Panc1 (cell line): ENCODE data around the gene GABRD.

Source experiments
- POLR2AphosphoS5 ChIP-seq: IDR thresholded peaks from 2 replicates; pipeline ENCODE4 v1.6.1; 2012; ENCODE audit warnings: mild to moderate bottlenecking, low read depth, low read length, moderate library complexity
- SIN3A ChIP-seq: IDR thresholded peaks from 2 replicates; pipeline ENCODE4 v1.6.1; 2012; ENCODE audit warnings: low read depth, mild to moderate bottlenecking, low read length, moderate library complexity, borderline replicate concordance; ENCODE audit not compliant: insufficient read depth
- TF ChIP-seq, protein P1 (sequence below): fragments of 450-650 bp; IDR thresholded peaks from 2 replicates; pipeline ENCODE4 v1.5.1; 2017; ENCODE audit warnings: mild to moderate bottlenecking

DNA sequence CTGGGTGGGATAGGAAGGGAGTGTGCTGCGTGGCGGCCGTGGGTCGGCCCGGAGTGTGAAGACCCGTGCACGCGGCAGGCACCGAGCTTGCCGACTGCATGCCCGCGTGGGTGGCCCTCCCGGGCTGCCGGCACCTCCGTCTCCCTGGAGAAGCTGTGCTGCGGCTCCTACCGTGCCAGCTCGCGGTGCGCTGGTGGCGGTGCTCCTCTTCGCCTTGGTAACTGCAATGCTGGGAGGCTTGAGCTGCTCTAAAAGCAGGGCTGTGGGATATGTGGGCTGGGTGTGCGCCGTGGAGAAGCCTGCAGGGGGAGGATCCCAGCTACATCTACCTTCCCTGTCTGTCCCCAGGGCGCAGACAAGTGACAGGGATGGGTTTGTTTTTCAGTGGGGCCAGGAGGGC, 2.4 kb downstream of the GABRD start:
- TF ChIP-seq, protein P1, sequence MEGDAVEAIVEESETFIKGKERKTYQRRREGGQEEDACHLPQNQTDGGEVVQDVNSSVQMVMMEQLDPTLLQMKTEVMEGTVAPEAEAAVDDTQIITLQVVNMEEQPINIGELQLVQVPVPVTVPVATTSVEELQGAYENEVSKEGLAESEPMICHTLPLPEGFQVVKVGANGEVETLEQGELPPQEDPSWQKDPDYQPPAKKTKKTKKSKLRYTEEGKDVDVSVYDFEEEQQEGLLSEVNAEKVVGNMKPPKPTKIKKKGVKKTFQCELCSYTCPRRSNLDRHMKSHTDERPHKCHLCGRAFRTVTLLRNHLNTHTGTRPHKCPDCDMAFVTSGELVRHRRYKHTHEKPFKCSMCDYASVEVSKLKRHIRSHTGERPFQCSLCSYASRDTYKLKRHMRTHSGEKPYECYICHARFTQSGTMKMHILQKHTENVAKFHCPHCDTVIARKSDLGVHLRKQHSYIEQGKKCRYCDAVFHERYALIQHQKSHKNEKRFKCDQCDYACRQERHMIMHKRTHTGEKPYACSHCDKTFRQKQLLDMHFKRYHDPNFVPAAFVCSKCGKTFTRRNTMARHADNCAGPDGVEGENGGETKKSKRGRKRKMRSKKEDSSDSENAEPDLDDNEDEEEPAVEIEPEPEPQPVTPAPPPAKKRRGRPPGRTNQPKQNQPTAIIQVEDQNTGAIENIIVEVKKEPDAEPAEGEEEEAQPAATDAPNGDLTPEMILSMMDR = no peak
- TF ChIP-seq SIN3A (no peak), POLR2AphosphoS5 (no peak)
